Kidney (tissue), 14 donors: ENCODE measurements around the gene IRF4. TPM values are rescaled to one million over a fixed set of nuclear protein-coding genes. Genes with fewer than 3 reads are reported as not detected.
A peak's percentile ranks its signal among the peaks of the same experiment; 100 is the strongest.

Experiments
- DNase-seq, 5 donors: peaks; one replicate each; pipeline ENCODE4 v3.0.0-alpha.2; 2013 to 2020
- FAIRE-seq: peaks from 2 replicates; lab custom pipeline; 2012; peaks lifted over from hg19 to GRCh38; lab: Jason Lieb, UNC
- H3K27ac ChIP-seq, 2 donors: one replicate each; pipeline ENCODE4 v1.7.0; 2013; ENCODE audit warnings: low read depth in 2 of 2, low read length in 2 of 2, inconsistent platforms in 1 of 2
- H3K27me3 ChIP-seq: one replicate; pipeline ENCODE4 v1.7.1; 2013; ENCODE audit warnings: low read length, inconsistent platforms; ENCODE audit not compliant: control insufficient read depth, insufficient read depth
- H3K36me3 ChIP-seq, 3 donors: one replicate each; pipeline versions ENCODE4 v1.7.0 to v1.7.1; 2013; ENCODE audit warnings: low read length in 3 of 3, control low read depth in 1 of 3, inconsistent platforms in 1 of 3; ENCODE audit not compliant: insufficient read depth in 3 of 3, control insufficient read depth in 2 of 3
- H3K4me1 ChIP-seq, 3 donors: one replicate each; pipeline versions ENCODE4 v1.7.0 to v1.7.1; 2013; ENCODE audit warnings: low read length in 3 of 3, inconsistent platforms in 1 of 3, low read depth in 1 of 3; ENCODE audit not compliant: control insufficient read depth in 2 of 3, insufficient read depth in 2 of 3
- H3K4me3 ChIP-seq, 3 donors: one replicate each; pipeline versions ENCODE4 v1.7.0 to v1.8.1; 2013; ENCODE audit warnings: low read length in 3 of 3, control low read depth in 1 of 3, inconsistent platforms in 1 of 3
- H3K9ac ChIP-seq, 3 donors: one replicate each; pipeline versions ENCODE4 v1.7.0 to v1.7.1; 2013; ENCODE audit warnings: low read length in 3 of 3, control low read depth in 1 of 3, inconsistent platforms in 1 of 3
- H3K9me3 ChIP-seq, 3 donors: one replicate each; pipeline versions ENCODE4 v1.7.0 to v1.7.1; 2013; ENCODE audit warnings: low read length in 3 of 3, control low read depth in 1 of 3, inconsistent platforms in 1 of 3; ENCODE audit not compliant: control insufficient read depth in 2 of 3, insufficient read depth in 1 of 3
- CTCF ChIP-seq: IDR thresholded peaks from 3 replicates; pipeline ENCODE4 v1.5.1; 2012; ENCODE audit warnings: mild to moderate bottlenecking, moderate library complexity, borderline replicate concordance; ENCODE audit not compliant: insufficient read depth; ENCODE audit errors: extremely low read depth
- intact Hi-C: fragments of 100-400 bp; cut with DNase I; formaldehyde crosslinking; loops from one replicate; pipeline ENCODE4 v1.11.1; 2022
- polyA plus RNA-seq: library from polyadenylated mRNA; stranded (reverse); fragments of 350-450 nt; fragmentation: Illumina TruSeq; extraction: RNeasy Lipid Tissue Mini Kit (QIAGEN cat#74804); gene quantifications from one replicate; pipeline ENCODE4 v1.2.3, GENCODE V29; 2014; ENCODE audit warnings: low read depth, low replicate concordance; ENCODE audit not compliant: insufficient read depth
- total RNA-seq: library from RNA; stranded (reverse); fragmentation: NEBNext Ultra II Directional; extraction: Animal tissue kit (Norgen Biotek cat#: 25700); gene quantifications from one replicate; pipeline ENCODE4 v1.2.1, GENCODE V29; 2021
- donor health status: control.
- donor health status: control.
- donor health status: control.
- donor health status: control.
- donor health status: control.
- donor health status: DM: yes; HTN: yes; CAD: no.
- donor health status: Normal renal cell carcinoma (clear cell type).

IRF4 gene
- total and polyA plus RNA-seq, 2 donors from 2014 or later = 23.7 TPM; not detected in 1

GRCh38 chr6:395432-396125 lies 4.0 kb downstream of the IRF4 start:
- intact Hi-C loops = no loop called here
- Histone ChIP-seq H3K4me3 (no peak overlapping the region), H3K4me1 (peaks cover 0 to 13% (median 0%) of the 10 kb centered on the region in 3 donors), H3K9ac (no peak overlapping the region), H3K36me3 (no peaks in the 10 kb centered on the region), H3K9me3 (no peaks in the 10 kb centered on the region), H3K27ac (no peak overlapping the region), H3K27me3 (peaks cover 29% of the 10 kb centered on the region)
- FAIRE-seq = no peak
- no peak for DNase-seq
- TF ChIP-seq CTCF = no peak

- no peak for DNase-seq
- intact Hi-C loops = no loop called here
- Histone ChIP-seq H3K9me3 (no peaks in the 10 kb centered on the region), H3K36me3 (no peaks in the 10 kb centered on the region), H3K27me3 (peaks cover 24% of the 10 kb centered on the region), H3K4me3 (no peak overlapping the region), H3K4me1 (peaks cover 0 to 11% (median 0%) of the 10 kb centered on the region in 3 donors), H3K27ac (no peak overlapping the region), H3K9ac (no peak overlapping the region)
- no peak for FAIRE-seq
- TF ChIP-seq CTCF = no peak
Observed at GRCh38 chr6:396126-396520, 4.6 kb downstream of the IRF4 start.

GRCh38 chr6:397056-397455 lies 5.5 kb downstream of the IRF4 start:
- intact Hi-C loops = no loop called here

More at GRCh38 chr6:397056-397455, 5.5 kb downstream of the IRF4 start:
- DNase-seq = peak in 1 of 5 donors; percentile 57
- Histone ChIP-seq H3K4me1 (peaks cover 0 to 5% (median 0%) of the 10 kb centered on the region in 3 donors), H3K9ac (no peak overlapping the region), H3K4me3 (no peak overlapping the region), H3K27ac (no peak overlapping the region), H3K27me3 (peaks cover 23% of the 10 kb centered on the region), H3K36me3 (no peaks in the 10 kb centered on the region), H3K9me3 (no peaks in the 10 kb centered on the region)
- TF ChIP-seq CTCF = no peak
- no peak for FAIRE-seq
